ENCODE results near the gene NUAK2. TPM values are rescaled to one million over a fixed set of nuclear protein-coding genes. Genes with fewer than 3 reads are reported as not detected.

The NUAK2 gene
- total and polyA plus RNA-seq, 2 of the 4 experiments (the other 2 are of a cell fraction) = 7.2 to 17.6 TPM

DNA sequence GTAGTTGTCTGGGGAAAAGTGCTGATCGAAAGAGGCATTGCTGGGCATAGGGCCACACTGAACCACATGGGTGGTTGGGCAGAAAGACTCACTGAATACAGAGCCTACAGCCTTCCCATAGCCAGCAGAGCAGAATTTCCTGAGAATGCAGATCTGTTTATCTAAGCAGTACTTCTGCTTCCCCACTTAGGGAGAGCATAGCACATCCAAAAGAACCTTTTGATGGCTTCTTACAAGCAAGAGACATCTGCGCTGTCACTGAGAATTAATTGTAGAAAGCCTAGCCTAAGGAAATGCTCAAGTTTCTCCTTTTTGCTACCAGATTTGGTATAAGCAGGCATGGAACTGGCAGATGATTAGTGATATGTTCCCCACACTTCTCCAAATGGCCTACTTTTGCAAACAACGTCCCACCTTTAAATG is 48.2 kb upstream of the NUAK2 start (continued):
- TF ChIP-seq, protein P1, sequence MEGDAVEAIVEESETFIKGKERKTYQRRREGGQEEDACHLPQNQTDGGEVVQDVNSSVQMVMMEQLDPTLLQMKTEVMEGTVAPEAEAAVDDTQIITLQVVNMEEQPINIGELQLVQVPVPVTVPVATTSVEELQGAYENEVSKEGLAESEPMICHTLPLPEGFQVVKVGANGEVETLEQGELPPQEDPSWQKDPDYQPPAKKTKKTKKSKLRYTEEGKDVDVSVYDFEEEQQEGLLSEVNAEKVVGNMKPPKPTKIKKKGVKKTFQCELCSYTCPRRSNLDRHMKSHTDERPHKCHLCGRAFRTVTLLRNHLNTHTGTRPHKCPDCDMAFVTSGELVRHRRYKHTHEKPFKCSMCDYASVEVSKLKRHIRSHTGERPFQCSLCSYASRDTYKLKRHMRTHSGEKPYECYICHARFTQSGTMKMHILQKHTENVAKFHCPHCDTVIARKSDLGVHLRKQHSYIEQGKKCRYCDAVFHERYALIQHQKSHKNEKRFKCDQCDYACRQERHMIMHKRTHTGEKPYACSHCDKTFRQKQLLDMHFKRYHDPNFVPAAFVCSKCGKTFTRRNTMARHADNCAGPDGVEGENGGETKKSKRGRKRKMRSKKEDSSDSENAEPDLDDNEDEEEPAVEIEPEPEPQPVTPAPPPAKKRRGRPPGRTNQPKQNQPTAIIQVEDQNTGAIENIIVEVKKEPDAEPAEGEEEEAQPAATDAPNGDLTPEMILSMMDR (conservative IDR thresholded peaks at IDR 0.05; ENCODE audit: low read depth, low read length) = no peak

DNA sequence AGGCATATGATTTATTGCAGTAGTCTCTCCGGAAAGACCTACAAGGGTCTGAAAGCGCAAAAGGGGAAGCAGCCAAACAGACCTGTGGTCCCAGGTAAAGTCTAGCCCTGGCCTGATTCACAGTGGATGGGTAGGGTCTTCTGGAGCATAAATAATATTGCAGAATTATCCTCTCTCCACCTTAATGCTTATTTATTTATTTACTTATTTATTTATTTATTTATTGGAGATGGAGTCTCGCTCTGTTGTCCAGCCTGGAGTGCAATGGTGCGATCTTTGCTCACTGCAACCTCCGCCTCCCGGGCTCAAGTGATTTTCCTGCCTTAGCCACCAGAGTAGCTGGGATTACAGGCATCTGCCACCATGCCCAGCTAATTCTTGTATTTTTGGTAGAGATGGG is 46.9 kb upstream of the NUAK2 start:
- Histone ChIP-seq H2AK9ac (replicated peaks; ENCODE audit: low read depth, low read length, poor library complexity) (no peak overlapping the region), H3K9ac (ENCODE audit: low read depth, low read length) (no peak overlapping the region), H3K36me3 (ENCODE audit: control insufficient read depth, insufficient read depth, low read length) (no peaks in the 10 kb centered on the region), H3K27ac (ENCODE audit: insufficient read depth, low read length) (no peak overlapping the region), H3K79me1 (ENCODE audit: low read depth in 1 of 2, low read length in 2 of 2) (no peaks in the 10 kb centered on the region), H3K18ac (ENCODE audit: low read depth, low read length) (no peak overlapping the region), H3K9me1 (ENCODE audit: insufficient read depth, low read length) (peaks cover 3% of the 10 kb centered on the region; the same call in 1 of the 2 replicates), H3K4me2 (ENCODE audit: low read depth, low read length) (no peak overlapping the region), H2BK120ac (ENCODE audit: low read depth, low read length) (no peak overlapping the region), H2BK15ac (ENCODE audit: low read depth, low read length) (no peak overlapping the region), H2AK5ac (ENCODE audit: low read depth, low read length) (no peak overlapping the region), H3K9me3 (ENCODE audit: control insufficient read depth, insufficient read depth, low read length) (no peaks in the 10 kb centered on the region), H3K14ac (replicated peaks; ENCODE audit: low read depth, low read length) (no peak overlapping the region), H2BK20ac (ENCODE audit: low read depth, low read length) (no peak overlapping the region), H4K8ac (ENCODE audit: low read depth in 2 of 2, low read length in 2 of 2) (no peak overlapping the region), H4K20me1 (ENCODE audit: insufficient read depth, low read length) (no peaks in the 10 kb centered on the region), H2BK5ac (ENCODE audit: low read depth, low read length, poor library complexity, severe bottlenecking) (no peak overlapping the region), H4K5ac (ENCODE audit: low read depth, low read length) (no peak overlapping the region), H3K4me3 (ENCODE audit: insufficient read depth, low read depth, low read length) (no peak overlapping the region), H2AFZ (replicated peaks; ENCODE audit: low read length, poor library complexity) (no peak overlapping the region), H3K4ac (ENCODE audit: low read depth, low read length) (no peak overlapping the region), H3K4me1 (ENCODE audit: control insufficient read depth, insufficient read depth, low read length) (peaks cover 8% of the 10 kb centered on the region), H3K23ac (ENCODE audit: low read depth, low read length) (no peak overlapping the region), H3K27me3 (ENCODE audit: control insufficient read depth, insufficient read depth, low read length) (peaks cover 4% of the 10 kb centered on the region; the same call in 1 of the 2 replicates), H3K56ac (ENCODE audit: extremely low read depth, insufficient read depth, low read length) (no peak overlapping the region), H4K91ac (ENCODE audit: insufficient read depth, low read depth, low read length) (no peak overlapping the region)
- ChIA-PET CTCF (no interaction called here), POLR2A (ENCODE audit: unreplicated experiment) (no interaction called here)
- BruUV-seq (replicated peaks) = no TSS peak
- WGBS, 2 experiments (ENCODE audit: extremely low coverage in 2 of 2, insufficient read length in 1 of 2) = no CpG with 5 or more reads among the region's 6 CpGs
- no peak for DNase-seq
- intact Hi-C loops (cut with micrococcal nuclease) (no loop called here), in situ Hi-C loops (cut with MboI; ENCODE audit: low sequenced_read_pairs) (no loop called here), dilution Hi-C loops (cut with HindIII; ENCODE audit: low sequenced_read_pairs, unreplicated experiment) (no loop called here)
- no peak for TF ChIP-seq NFE2L2 (IDR thresholded peaks at IDR 0.05; ENCODE audit: low read depth, low read length)
- no peak for TF ChIP-seq MXI1 (IDR thresholded peaks at IDR 0.05; ENCODE audit: borderline replicate concordance, low read depth, low read length)
- no peak for TF ChIP-seq MAZ (IDR thresholded peaks at IDR 0.05; ENCODE audit: borderline replicate concordance, low read depth, low read length)
- TF ChIP-seq, protein P1 (conservative IDR thresholded peaks at IDR 0.05; ENCODE audit: low read depth, low read length) = no peak
- TF ChIP-seq, protein P2, sequence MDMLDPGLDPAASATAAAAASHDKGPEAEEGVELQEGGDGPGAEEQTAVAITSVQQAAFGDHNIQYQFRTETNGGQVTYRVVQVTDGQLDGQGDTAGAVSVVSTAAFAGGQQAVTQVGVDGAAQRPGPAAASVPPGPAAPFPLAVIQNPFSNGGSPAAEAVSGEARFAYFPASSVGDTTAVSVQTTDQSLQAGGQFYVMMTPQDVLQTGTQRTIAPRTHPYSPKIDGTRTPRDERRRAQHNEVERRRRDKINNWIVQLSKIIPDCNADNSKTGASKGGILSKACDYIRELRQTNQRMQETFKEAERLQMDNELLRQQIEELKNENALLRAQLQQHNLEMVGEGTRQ (IDR thresholded peaks at IDR 0.05; ENCODE audit: low read depth, low read length) = no peak
- TF ChIP-seq POLR2A (IDR thresholded peaks at IDR 0.05; ENCODE audit: low read depth, low read length) = no peak
- TF ChIP-seq CHD1 (IDR thresholded peaks at IDR 0.05; ENCODE audit: low read depth, low read length) = no peak
- TF ChIP-seq RFX5 (IDR thresholded peaks at IDR 0.05; ENCODE audit: low read depth, low read length) = no peak
- TF ChIP-seq, protein P3, sequence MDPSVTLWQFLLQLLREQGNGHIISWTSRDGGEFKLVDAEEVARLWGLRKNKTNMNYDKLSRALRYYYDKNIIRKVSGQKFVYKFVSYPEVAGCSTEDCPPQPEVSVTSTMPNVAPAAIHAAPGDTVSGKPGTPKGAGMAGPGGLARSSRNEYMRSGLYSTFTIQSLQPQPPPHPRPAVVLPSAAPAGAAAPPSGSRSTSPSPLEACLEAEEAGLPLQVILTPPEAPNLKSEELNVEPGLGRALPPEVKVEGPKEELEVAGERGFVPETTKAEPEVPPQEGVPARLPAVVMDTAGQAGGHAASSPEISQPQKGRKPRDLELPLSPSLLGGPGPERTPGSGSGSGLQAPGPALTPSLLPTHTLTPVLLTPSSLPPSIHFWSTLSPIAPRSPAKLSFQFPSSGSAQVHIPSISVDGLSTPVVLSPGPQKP (IDR thresholded peaks at IDR 0.05; ENCODE audit: borderline replicate concordance, low read depth, low read length) = no peak
- no peak for TF ChIP-seq MAFK (IDR thresholded peaks at IDR 0.05; ENCODE audit: low read depth, low read length)
- TF ChIP-seq CEBPB (IDR thresholded peaks at IDR 0.05; ENCODE audit: low read depth, low read length) = no peak
- ATAC-seq (ENCODE audit: low read depth) = no peak
